Panc1 (cell line): Measurements from ENCODE around the gene NKD1. TPM values are rescaled to one million over a fixed set of nuclear protein-coding genes. Genes with fewer than 3 reads are reported as not detected.

Experiments used
- ATAC-seq: fragments of 200-7000 bp; cut with Tn5 transposase; 2 replicates; pipeline ENCODE4 v1.9.1; 2020; ENCODE audit warnings: mild to moderate bottlenecking, moderate library complexity
- BruUV-seq: library from RNA; stranded (reverse); fragments of 400-500 nt; replicated peaks from 2 replicates; lab custom pipeline; 2021; lab: Mats Ljungman, UMichigan
- CTCF ChIA-PET: fragments of 300-600 bp; sonication (Branson Sonifier 250); formaldehyde crosslinking; loops from one replicate; lab custom pipeline; 2022; ENCODE audit warnings: antibody characterized with exemption; lab: Charles Lee
- POLR2A ChIA-PET: fragments of 300-600 bp; sonication (Branson Sonifier 250); formaldehyde crosslinking; loops from one replicate; lab custom pipeline; 2022; ENCODE audit warnings: antibody characterized with exemption; lab: Charles Lee
- DNase-seq: peaks from one replicate; pipeline ENCODE4 v3.0.0-alpha.2; 2010; ENCODE audit warnings: low read depth, low spot score
- H3K27ac ChIP-seq: 2 replicates; pipeline ENCODE4 v1.5.1; 2011; ENCODE audit warnings: mild to moderate bottlenecking, low read length, inconsistent platforms
- H3K27me3 ChIP-seq: fragments of 200-500 bp; sonication (Bioruptor generic); 2 replicates; pipeline ENCODE4 v1.6.0; 2014; ENCODE audit warnings: low read length, inconsistent platforms; ENCODE audit not compliant: control insufficient read depth, insufficient read depth
- H3K36me3 ChIP-seq: fragments of 200-500 bp; sonication (Bioruptor generic); 2 replicates; pipeline ENCODE4 v1.5.1; 2014; ENCODE audit warnings: inconsistent platforms, mild to moderate bottlenecking, low read length, moderate library complexity; ENCODE audit not compliant: control insufficient read depth, insufficient read depth
- H3K4me1 ChIP-seq: 2 replicates; pipeline ENCODE4 v1.5.1; 2011; ENCODE audit warnings: inconsistent platforms, mild to moderate bottlenecking, low read length, moderate library complexity; ENCODE audit not compliant: control insufficient read depth, insufficient read depth
- H3K4me3 ChIP-seq, 2 experiments: 2 replicates each; pipeline ENCODE4 v1.5.1; 2011 to 2012; ENCODE audit warnings: low read depth in 2 of 2, low read length in 2 of 2, mild to moderate bottlenecking in 2 of 2, inconsistent platforms in 1 of 2, moderate library complexity in 1 of 2
- H3K9me3 ChIP-seq: fragments of 200-500 bp; sonication (Bioruptor generic); 2 replicates; pipeline ENCODE4 v1.5.1; 2014; ENCODE audit warnings: low read depth, mild to moderate bottlenecking, inconsistent platforms, low read length, moderate library complexity; ENCODE audit not compliant: control insufficient read depth, insufficient read depth
- CTCF ChIP-seq: fragments of 450-650 bp; IDR thresholded peaks from 2 replicates; pipeline ENCODE4 v1.5.1; 2017; ENCODE audit warnings: mild to moderate bottlenecking
- POLR2AphosphoS5 ChIP-seq: IDR thresholded peaks from 2 replicates; pipeline ENCODE4 v1.6.1; 2012; ENCODE audit warnings: mild to moderate bottlenecking, low read depth, low read length, moderate library complexity
- REST ChIP-seq, 2 experiments: IDR thresholded peaks; 2 replicates each; pipeline ENCODE4 v1.6.1; 2011 to 2012; ENCODE audit warnings: low read depth in 2 of 2, control low read depth in 1 of 2, low read length in 1 of 2, mild to moderate bottlenecking in 1 of 2, moderate library complexity in 1 of 2; ENCODE audit not compliant: insufficient read depth in 1 of 2
- SIN3A ChIP-seq: IDR thresholded peaks from 2 replicates; pipeline ENCODE4 v1.6.1; 2012; ENCODE audit warnings: low read depth, mild to moderate bottlenecking, low read length, moderate library complexity, borderline replicate concordance; ENCODE audit not compliant: insufficient read depth
- TCF7L2 ChIP-seq: IDR thresholded peaks from 2 replicates; pipeline ENCODE4 v1.6.1; 2011; ENCODE audit warnings: mild to moderate bottlenecking, low read depth, low read length, inconsistent platforms
- in situ Hi-C: cut with HindIII; loops from 2 replicates; pipeline ENCODE4 v1.10.0; 2016; ENCODE audit warnings: low sequenced_read_pairs, low pct_unique_long_range_greater_than_20kb
- intact Hi-C: fragments of 100-400 bp; cut with micrococcal nuclease; formaldehyde crosslinking; loops from one replicate; pipeline ENCODE4 v1.10.0; 2022; ENCODE audit not compliant: unreplicated experiment
- total RNA-seq: library from RNA; stranded (reverse); gene quantifications from one replicate; pipeline ENCODE4 v1.2.1, GENCODE V29; 2021; ENCODE audit not compliant: unreplicated experiment

NKD1 gene
- total RNA-seq, 1 experiment from 2014 or later, result 0.18 TPM

GRCh38 chr16:50517450-50518252 lies 30.5 kb upstream of the NKD1 start:
- Histone ChIP-seq H3K27me3 (peaks cover 2% of the 10 kb centered on the region; the same call in 1 of the 2 replicates), H3K27ac (no peak overlapping the region), H3K4me1 (no peaks in the 10 kb centered on the region), H3K9me3 (no peaks in the 10 kb centered on the region; the same call in 1 of the 2 replicates), H3K4me3 (no peak overlapping the region), H3K36me3 (no peaks in the 10 kb centered on the region)
- no TSS peak for BruUV-seq
- DNase-seq (no peak), ATAC-seq (no peak)
- ChIA-PET POLR2A (interaction anchor here (0.6 kb wide), 1 partner anchor 60 kb away, joined by 3 read pairs; no protein-coding TSS in a partner anchor), CTCF (interaction anchor here (0.7 kb wide), 1 partner anchor 33 kb away, joined by 3 read pairs; no protein-coding TSS in a partner anchor)
- intact Hi-C loops (no loop called here), in situ Hi-C loops (no loop called here)
- TF ChIP-seq TCF7L2 (no peak), REST (IDR thresholded peaks at IDR 0.05; ENCODE audit: insufficient read depth in 1 of 2, low read depth in 2 of 2, low read length in 1 of 2) (no peak), POLR2AphosphoS5 (no peak), SIN3A (no peak), CTCF (no peak)

DNA sequence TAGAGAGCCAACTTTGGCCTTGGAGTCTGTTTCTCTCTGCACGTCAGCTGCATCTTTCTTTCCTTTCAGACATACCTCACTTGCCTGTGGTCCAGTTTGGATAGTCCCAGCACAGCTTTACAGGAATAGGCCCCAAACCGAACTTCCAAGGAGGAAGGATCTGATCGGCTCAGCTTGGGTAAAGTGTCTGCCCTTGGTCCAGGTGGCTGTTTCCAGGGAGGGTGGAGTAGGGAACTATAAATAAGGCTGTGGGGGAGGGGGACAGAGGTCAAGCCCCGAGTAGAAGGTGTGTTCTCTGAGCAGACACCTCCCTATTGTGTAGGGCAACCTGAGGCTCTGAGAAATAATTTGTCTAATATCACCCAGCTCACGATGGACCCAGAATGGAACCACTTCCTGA lies 29.2 kb upstream of the NKD1 start:
- ATAC-seq, result no peak
- POLR2A ChIA-PET, result no interaction called here

More for the DNA sequence above, 29.2 kb upstream of the NKD1 start:
- CTCF ChIA-PET, result no interaction called here
- DNase-seq, result no peak
- intact Hi-C loops, result no loop called here
- Histone ChIP-seq H3K27ac (no peak overlapping the region), H3K27me3 (peaks cover 2% of the 10 kb centered on the region; the same call in 1 of the 2 replicates), H3K4me1 (no peaks in the 10 kb centered on the region), H3K4me3 (no peak overlapping the region), H3K9me3 (no peaks in the 10 kb centered on the region; the same call in 1 of the 2 replicates), H3K36me3 (no peaks in the 10 kb centered on the region)
- BruUV-seq, result no TSS peak
- in situ Hi-C loops, result no loop called here
- TF ChIP-seq CTCF (no peak), POLR2AphosphoS5 (no peak), SIN3A (no peak), TCF7L2 (no peak)
